Hepatocyte (in vitro differentiated cells): ENCODE data around the gene JUND.

Experiments used
- CTCF ChIP-seq: fragments of 200-600 bp; sonication (generic); IDR thresholded peaks from 2 replicates; pipeline ENCODE4 v1.5.1; 2016; ENCODE audit warnings: antibody characterized with exemption, mild to moderate bottlenecking; ENCODE audit not compliant: poor library complexity
- EZH2 ChIP-seq: fragments of 200-600 bp; sonication (generic); IDR thresholded peaks from 2 replicates; pipeline ENCODE4 v1.6.1; 2016; ENCODE audit warnings: antibody characterized with exemption, mild to moderate bottlenecking, borderline replicate concordance
- EZH2phosphoT487 ChIP-seq: fragments of 200-600 bp; sonication (generic); IDR thresholded peaks from one replicate; pipeline ENCODE4 v1.6.1; 2018; ENCODE audit warnings: antibody characterized with exemption, mild to moderate bottlenecking, low read depth, moderate library complexity; ENCODE audit not compliant: unreplicated experiment, severe bottlenecking

- TF ChIP-seq CTCF (no peak), EZH2 (no peak), EZH2phosphoT487 (no peak)
Measured at GRCh38 chr19:18279266-18279515, 2.2 kb downstream of the JUND start.
